Measurements from ENCODE around the gene SLC6A17.

DNA sequence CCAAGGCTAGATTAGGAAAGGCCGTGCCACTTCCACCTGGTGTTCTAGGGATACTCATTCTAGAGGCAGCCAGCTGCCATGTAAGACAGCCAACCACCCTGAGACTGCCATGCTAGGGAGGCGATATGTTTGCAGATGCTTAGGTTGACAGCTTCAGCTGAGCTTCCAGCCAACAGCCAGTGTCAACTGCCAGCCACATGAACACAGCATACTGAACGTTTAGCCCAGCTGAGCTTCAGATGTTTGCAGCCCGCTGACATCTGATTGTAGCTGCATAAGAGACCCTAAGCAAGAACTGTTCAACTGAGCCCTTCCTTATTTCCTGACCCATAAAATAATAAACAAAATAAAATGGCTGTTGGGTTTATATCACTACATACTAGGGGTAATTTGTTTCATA, 54.9 kb downstream of the SLC6A17 start:
- no peak for TF ChIP-seq EZH2 (IDR thresholded peaks at IDR 0.05; ENCODE audit: borderline replicate concordance, low read depth, low read length, poor library complexity, severe bottlenecking)
- TF ChIP-seq, protein P1, sequence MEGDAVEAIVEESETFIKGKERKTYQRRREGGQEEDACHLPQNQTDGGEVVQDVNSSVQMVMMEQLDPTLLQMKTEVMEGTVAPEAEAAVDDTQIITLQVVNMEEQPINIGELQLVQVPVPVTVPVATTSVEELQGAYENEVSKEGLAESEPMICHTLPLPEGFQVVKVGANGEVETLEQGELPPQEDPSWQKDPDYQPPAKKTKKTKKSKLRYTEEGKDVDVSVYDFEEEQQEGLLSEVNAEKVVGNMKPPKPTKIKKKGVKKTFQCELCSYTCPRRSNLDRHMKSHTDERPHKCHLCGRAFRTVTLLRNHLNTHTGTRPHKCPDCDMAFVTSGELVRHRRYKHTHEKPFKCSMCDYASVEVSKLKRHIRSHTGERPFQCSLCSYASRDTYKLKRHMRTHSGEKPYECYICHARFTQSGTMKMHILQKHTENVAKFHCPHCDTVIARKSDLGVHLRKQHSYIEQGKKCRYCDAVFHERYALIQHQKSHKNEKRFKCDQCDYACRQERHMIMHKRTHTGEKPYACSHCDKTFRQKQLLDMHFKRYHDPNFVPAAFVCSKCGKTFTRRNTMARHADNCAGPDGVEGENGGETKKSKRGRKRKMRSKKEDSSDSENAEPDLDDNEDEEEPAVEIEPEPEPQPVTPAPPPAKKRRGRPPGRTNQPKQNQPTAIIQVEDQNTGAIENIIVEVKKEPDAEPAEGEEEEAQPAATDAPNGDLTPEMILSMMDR (conservative IDR thresholded peaks at IDR 0.05; ENCODE audit: low read depth, low read length), result no peak

All from A673 (cell line).